Measurements from ENCODE around the gene ADH1A. TPM values are rescaled to one million over a fixed set of nuclear protein-coding genes. Genes with fewer than 3 reads are reported as not detected.
A peak's percentile ranks its signal among the peaks of the same experiment; 100 is the strongest.

Gene ADH1A
- total and polyA plus RNA-seq, 2 experiments from 2014 or later = 26.6 to 39.0 TPM

DNA sequence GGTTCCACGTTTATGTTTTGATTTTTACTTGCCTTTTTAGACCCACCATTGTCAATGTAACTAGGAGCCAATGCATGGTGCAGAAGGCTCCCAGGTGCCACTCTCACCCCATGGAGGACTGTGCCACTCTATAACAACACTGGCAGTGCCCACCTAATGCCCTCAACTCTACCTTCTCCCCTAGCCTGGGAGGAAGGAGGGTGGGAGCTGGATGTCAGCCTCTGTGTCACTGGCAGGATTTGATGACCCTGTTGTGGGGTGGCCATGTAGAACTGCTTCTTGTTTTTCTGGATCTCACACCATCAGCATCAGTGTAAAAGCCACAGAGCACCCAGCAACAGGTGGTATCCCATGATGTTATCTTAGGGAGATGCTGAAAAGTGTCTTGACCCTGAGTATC, 44.1 kb upstream of the ADH1A start:
- Histone ChIP-seq H3K36me3 (replicated peaks; ENCODE audit: insufficient read depth, low read depth) (no peaks in the 10 kb centered on the region), H3K4me3 (no peak overlapping the region), H3K27me3 (no peaks in the 10 kb centered on the region), H3K9me3 (ENCODE audit: low read depth) (no peaks in the 10 kb centered on the region), H3K4me1 (ENCODE audit: insufficient read depth) (no peaks in the 10 kb centered on the region), H3K27ac (no peak overlapping the region), H3K9me2 (replicated peaks; ENCODE audit: insufficient read depth) (no peaks in the 10 kb centered on the region), H3K79me2 (no peaks in the 10 kb centered on the region), H3K4me2 (no peak overlapping the region), H2AFZ (no peak overlapping the region), H4K20me1 (ENCODE audit: insufficient read depth, poor library complexity, severe bottlenecking) (no peaks in the 10 kb centered on the region)
- 68% methylated on average over 1 of the region's 1 CpG for WGBS (ENCODE audit: low lambda C conversion rate, missing lambda C conversion rate)
- no peak for DNase-seq (ENCODE audit: low spot score)
- TF ChIP-seq, protein P1, sequence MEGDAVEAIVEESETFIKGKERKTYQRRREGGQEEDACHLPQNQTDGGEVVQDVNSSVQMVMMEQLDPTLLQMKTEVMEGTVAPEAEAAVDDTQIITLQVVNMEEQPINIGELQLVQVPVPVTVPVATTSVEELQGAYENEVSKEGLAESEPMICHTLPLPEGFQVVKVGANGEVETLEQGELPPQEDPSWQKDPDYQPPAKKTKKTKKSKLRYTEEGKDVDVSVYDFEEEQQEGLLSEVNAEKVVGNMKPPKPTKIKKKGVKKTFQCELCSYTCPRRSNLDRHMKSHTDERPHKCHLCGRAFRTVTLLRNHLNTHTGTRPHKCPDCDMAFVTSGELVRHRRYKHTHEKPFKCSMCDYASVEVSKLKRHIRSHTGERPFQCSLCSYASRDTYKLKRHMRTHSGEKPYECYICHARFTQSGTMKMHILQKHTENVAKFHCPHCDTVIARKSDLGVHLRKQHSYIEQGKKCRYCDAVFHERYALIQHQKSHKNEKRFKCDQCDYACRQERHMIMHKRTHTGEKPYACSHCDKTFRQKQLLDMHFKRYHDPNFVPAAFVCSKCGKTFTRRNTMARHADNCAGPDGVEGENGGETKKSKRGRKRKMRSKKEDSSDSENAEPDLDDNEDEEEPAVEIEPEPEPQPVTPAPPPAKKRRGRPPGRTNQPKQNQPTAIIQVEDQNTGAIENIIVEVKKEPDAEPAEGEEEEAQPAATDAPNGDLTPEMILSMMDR (IDR thresholded peaks at IDR 0.05; ENCODE audit: poor library complexity) = no peak
- no peak for TF ChIP-seq EZH2phosphoT487 (IDR thresholded peaks at IDR 0.05; ENCODE audit: low read depth, severe bottlenecking, unreplicated experiment)
- no peak for TF ChIP-seq EZH2 (IDR thresholded peaks at IDR 0.05; ENCODE audit: borderline replicate concordance)

DNA sequence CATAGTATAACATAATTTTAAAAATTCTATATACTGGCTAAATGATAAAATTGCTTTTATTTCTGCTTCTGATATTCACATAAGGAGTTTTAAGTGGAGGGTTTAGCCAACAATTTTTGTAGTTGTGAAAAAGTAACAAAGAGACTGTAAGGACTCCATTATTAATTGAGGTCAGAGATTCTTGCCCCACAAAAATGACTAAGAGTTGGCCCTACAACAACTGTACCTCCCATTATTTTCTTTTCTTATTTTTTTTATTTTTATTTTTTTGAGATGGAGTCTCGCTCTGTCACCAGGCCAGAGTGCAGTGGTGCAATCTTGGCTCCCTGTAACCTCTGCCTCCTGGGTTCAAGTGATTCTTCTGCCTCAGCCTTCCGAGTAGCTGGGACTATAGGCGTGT, 39.9 kb upstream of the ADH1A start:
- 98% methylated on average over 3 of the region's 3 CpGs for WGBS (ENCODE audit: low lambda C conversion rate, missing lambda C conversion rate)

DNA sequence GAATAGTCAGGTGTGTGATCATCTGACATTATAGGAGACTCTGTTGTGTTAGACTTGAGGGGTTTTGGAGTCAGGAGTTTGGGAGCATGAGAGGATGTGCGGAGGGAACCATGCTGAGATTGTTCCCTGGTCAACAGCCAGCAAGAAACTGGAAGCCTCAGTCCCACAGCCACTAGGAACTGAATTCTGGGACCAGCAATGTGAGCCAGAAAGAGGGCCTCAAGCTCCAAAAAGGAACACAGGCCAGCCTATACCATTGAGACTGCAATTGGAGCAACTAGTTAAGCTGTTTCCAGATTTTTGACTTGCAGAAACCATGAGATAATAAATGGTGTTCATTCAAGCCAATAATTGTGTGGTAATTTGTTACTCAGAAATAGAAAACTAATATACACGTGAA, 39.1 kb upstream of the ADH1A start:
- no peaks in the 10 kb centered on the region for H3K4me1 ChIP-seq (ENCODE audit: insufficient read depth)
- no peak overlapping the region for H2AFZ ChIP-seq
- H3K36me3 ChIP-seq (replicated peaks; ENCODE audit: insufficient read depth, low read depth) = no peaks in the 10 kb centered on the region
- H3K9me3 ChIP-seq (ENCODE audit: low read depth) = no peaks in the 10 kb centered on the region
- no peaks in the 10 kb centered on the region for H4K20me1 ChIP-seq (ENCODE audit: insufficient read depth, poor library complexity, severe bottlenecking)
- 85% methylated on average over 2 of the region's 2 CpGs for WGBS (ENCODE audit: low lambda C conversion rate, missing lambda C conversion rate)
- H3K9me2 ChIP-seq (replicated peaks; ENCODE audit: insufficient read depth) = no peaks in the 10 kb centered on the region
- H3K27ac ChIP-seq = no peak overlapping the region
- no peaks in the 10 kb centered on the region for H3K27me3 ChIP-seq
- no peak for TF ChIP-seq EZH2phosphoT487 (IDR thresholded peaks at IDR 0.05; ENCODE audit: low read depth, severe bottlenecking, unreplicated experiment)
- TF ChIP-seq, protein P1 (IDR thresholded peaks at IDR 0.05; ENCODE audit: poor library complexity) = no peak
- TF ChIP-seq EZH2 (IDR thresholded peaks at IDR 0.05; ENCODE audit: borderline replicate concordance) = no peak
- H3K4me2 ChIP-seq = no peak overlapping the region
- no peaks in the 10 kb centered on the region for H3K79me2 ChIP-seq
- no peak for DNase-seq (ENCODE audit: low spot score)
- H3K4me3 ChIP-seq = no peak overlapping the region

More for the DNA sequence above, 39.9 kb upstream of the ADH1A start:
- H3K9me3 ChIP-seq (ENCODE audit: low read depth) = no peaks in the 10 kb centered on the region
- no peak overlapping the region for H3K27ac ChIP-seq
- no peaks in the 10 kb centered on the region for H3K79me2 ChIP-seq
- no peak overlapping the region for H3K4me3 ChIP-seq
- no peaks in the 10 kb centered on the region for H4K20me1 ChIP-seq (ENCODE audit: insufficient read depth, poor library complexity, severe bottlenecking)
- H3K4me1 ChIP-seq (ENCODE audit: insufficient read depth) = no peaks in the 10 kb centered on the region
- no peak overlapping the region for H3K4me2 ChIP-seq
- no peaks in the 10 kb centered on the region for H3K36me3 ChIP-seq (replicated peaks; ENCODE audit: insufficient read depth, low read depth)
- no peaks in the 10 kb centered on the region for H3K27me3 ChIP-seq
- H2AFZ ChIP-seq = no peak overlapping the region
- H3K9me2 ChIP-seq (replicated peaks; ENCODE audit: insufficient read depth) = no peaks in the 10 kb centered on the region
- TF ChIP-seq, protein P1 (IDR thresholded peaks at IDR 0.05; ENCODE audit: poor library complexity) = no peak
- TF ChIP-seq EZH2phosphoT487 (IDR thresholded peaks at IDR 0.05; ENCODE audit: low read depth, severe bottlenecking, unreplicated experiment) (no peak), EZH2 (IDR thresholded peaks at IDR 0.05; ENCODE audit: borderline replicate concordance) (no peak)
- DNase-seq (ENCODE audit: low spot score) = no peak

DNA sequence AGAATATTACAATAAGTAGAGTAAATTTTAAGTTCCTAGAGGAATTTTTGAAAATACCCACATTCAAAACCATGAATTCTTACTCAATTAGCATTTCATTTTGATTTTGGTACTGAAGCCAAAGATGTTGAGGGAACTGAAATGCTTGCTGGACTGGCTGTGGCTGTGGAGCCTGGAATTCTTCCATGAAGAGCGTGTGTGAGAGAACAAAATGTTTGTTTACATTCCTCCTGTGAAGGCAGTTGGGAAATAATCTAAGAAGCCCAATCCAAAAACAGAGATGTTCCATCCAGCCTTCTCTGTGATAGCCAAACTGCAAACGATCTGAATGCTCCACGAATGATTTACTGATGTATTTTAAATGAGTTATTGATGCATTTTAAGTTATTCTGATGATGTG, 34.2 kb upstream of the ADH1A start:
- Histone ChIP-seq H3K27me3 (no peaks in the 10 kb centered on the region), H3K9me3 (ENCODE audit: low read depth) (no peaks in the 10 kb centered on the region), H3K4me3 (no peak overlapping the region), H2AFZ (no peak overlapping the region), H3K27ac (no peak overlapping the region), H3K79me2 (no peaks in the 10 kb centered on the region), H3K36me3 (replicated peaks; ENCODE audit: insufficient read depth, low read depth) (no peaks in the 10 kb centered on the region), H3K4me1 (ENCODE audit: insufficient read depth) (no peaks in the 10 kb centered on the region), H4K20me1 (ENCODE audit: insufficient read depth, poor library complexity, severe bottlenecking) (no peaks in the 10 kb centered on the region), H3K4me2 (no peak overlapping the region), H3K9me2 (replicated peaks; ENCODE audit: insufficient read depth) (no peaks in the 10 kb centered on the region)
- DNase-seq (ENCODE audit: low spot score) = peak; percentile 26
- TF ChIP-seq, protein P1 (IDR thresholded peaks at IDR 0.05; ENCODE audit: poor library complexity) = no peak
- TF ChIP-seq EZH2 (IDR thresholded peaks at IDR 0.05; ENCODE audit: borderline replicate concordance) (no peak), EZH2phosphoT487 (IDR thresholded peaks at IDR 0.05; ENCODE audit: low read depth, severe bottlenecking, unreplicated experiment) (no peak)
- 50% methylated on average over 3 of the region's 3 CpGs for WGBS (ENCODE audit: low lambda C conversion rate, missing lambda C conversion rate)

All from hepatocyte (in vitro differentiated cells).